HG02938 (cell line): ENCODE measurements around the gene CNDP1.
"Not testable (repeated sequence)": the region's sequence is repeated elsewhere in the genome, so short reads cannot be mapped to it uniquely, and the experiment has no call there.

ENCODE experiments used
- ATAC-seq: cut with Tn5 transposase; IDR thresholded peaks from one replicate; pipeline ENCODE4 v1.9.1; 2021; ENCODE audit warnings: mild to moderate bottlenecking, moderate library complexity; ENCODE audit not compliant: unreplicated experiment

CNDP1 gene

DNA sequence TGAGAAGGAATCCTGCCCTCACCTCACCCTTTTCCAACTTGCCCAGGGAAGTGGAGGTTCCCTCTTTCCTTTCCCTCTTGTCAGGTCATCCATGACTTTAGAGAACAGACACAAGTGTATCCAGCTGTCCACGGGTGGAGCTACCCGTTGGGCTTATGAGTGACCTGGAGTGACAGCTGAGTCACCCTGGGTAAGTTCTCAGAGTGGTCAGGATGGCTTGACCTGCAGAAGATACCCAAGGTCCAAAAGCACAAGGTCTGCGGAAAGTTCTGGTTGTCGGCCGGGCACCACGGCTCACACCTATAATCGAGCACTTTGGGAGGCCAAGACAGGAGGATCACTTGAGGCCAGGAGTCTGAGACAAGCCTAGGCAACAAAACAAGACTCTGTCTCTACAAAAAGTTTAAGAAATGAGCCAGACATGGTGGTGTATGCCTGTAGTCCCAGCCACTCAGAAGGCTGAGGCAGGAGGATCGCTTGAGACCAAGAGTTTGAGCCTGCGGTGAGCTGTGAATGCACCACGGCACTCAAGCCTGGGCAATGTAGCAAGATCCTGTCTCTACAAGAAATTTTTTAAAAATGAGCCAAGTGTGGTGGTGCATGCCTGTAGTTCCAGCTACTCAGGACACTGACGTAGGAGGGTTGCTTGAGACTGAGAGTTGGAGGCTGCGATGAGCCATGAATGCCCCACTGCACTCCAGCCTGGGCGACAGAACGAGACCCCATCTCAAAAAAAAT, 14.0 kb upstream of the CNDP1 start:
- no peak for ATAC-seq

DNA sequence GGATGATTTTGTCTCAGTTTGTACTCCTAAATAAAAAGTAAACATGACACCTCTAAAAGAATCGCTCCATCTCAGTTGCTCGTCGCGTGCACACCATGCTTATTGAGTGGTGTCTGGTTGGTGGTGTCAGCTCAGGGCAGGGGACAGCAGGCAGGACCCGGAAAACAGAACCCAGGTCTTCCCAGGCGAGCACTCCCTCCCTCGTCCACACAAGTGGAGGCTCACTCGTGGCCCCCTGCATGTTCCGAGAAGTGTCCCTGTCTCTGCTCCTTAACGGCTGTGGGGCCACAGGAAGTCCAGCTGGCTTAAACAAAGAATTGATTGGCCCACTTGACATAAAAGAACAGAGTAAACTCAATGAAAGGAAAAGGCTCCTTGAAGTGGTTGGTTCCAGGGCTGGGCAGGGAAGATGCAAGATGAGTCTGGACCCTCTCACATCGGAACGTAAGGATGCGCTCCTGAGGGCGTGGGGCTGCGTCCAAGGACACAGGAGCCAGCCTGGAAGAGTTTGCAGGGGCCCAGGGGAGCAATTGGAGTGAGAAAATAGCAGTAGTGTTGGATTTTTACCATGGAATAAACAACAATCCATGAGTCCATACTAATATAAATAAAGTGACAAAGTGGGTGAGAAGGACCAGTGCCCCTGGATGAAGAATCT, 13.1 kb upstream of the CNDP1 start:
- ATAC-seq: no peak

DNA sequence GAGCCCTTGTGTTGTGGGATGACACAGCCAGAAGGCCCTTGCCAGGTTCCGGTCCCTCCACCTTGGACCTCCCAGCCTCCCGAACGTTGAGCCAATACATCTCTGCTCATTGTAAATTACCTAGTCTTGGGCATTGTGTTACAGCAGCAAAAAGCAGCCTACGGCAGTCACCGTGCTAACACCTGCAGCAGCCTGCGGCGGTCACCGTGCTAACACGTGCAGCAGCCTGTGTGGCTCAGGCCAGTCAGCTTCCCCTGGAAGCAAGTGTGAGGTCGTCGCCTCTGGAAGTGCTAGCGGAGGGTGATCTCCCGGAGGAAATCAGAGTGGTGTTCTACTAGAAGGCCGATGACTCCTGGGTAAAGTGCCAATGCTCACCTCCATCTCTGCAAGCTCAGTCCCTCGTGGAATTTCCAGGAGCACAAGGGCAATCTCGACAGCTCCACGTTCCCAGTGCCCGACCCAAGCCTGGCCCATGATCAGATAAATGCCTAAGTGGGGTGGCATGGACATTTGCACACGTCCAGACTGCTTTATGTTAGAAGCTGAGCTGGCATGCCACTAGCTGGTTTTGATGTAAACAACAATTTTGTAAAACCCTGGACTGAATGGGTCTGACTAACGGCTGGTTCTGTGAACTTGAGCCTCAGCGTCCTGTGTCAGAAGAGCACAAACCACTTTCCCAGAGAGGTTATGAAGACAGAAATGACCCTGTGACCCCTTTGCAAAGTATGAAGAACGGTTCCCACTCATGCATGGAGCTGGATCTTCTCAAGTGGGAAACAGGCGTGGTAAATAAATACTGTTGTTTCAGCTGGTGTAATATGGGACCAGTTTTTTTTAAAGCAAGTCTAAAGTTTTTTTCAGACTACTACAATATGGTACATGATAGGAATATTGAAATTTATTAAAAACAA, 11.4 kb upstream of the CNDP1 start:
- no peak for ATAC-seq

DNA sequence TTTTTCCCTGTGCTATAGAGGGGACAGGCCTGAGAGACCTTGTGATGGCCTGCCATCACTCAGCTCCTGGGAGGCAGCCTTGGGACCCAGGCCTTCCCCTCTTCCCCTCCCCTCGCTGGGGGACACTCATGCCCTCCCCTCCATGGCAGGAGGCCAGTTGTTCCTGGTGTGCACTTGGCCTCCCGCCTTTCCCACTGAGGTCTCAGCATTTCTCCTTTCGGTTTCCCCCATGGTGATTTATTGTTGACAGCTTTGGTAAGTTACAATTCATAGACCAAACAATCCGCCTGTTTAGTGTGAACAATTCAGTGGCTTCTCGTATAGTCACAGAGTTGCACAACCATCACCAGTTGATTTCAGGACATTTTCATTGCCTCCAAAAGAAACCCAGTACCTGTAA, 10.2 kb upstream of the CNDP1 start:
- no peak for ATAC-seq

DNA sequence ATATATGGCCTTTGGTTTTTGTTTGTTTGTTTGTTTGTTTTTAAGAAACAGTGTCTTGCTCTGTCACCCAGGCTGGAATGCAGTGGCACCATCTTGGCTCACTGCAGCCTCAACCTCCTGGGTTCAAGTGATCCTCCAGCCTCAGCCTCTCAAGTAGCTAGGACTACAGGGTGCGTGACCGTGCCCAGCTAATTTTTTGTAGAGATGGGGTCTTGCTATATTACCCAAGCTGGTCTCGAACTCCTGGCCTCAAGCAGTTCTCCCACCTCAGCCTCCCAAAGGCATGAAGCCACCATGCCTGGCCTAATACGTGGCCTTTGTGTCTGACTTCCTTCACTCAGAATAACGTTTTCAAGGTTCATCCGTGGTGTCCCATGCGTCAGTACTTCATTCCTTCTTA, 9.4 kb upstream of the CNDP1 start:
- ATAC-seq: not testable (repeated sequence)

DNA sequence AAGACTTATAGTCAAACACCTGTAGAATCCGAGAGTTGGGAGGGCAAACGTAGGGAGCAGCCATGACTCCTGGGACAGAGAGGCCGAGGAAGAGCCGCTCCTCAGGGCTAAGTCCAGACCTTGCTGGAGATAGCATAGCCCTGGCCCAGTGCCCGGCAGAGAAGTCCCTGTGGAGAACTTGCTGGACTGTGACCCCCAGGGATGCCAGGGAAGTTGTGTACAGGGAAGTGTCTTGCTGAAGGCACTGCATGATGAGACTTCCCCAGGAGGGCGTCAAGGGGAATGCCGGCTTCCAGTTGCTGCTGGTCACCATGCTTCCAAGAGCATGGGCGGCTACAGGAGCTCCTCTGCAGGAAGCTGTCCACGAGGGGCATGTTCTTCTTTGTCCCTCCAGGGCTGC, 8.6 kb upstream of the CNDP1 start:
- ATAC-seq: no peak

DNA sequence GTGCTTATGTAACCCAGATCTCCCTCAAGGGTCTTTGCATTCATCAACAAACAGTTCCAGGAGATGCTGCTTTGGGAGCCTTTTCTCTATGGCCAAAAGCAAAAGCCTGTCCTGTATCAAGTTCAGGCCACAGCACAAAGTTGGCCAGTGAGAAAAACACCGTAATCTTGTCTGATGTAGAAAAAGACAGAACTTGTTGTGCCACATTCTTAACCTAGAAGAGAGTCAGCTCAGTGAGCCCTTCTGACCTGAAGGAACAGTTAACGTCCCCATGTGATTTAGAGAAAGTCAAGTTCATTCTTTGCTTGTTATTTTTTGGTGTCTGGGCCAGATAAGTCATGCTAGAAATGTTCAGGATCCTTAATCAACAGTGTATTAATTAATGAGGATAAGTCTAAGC, 7.8 kb upstream of the CNDP1 start:
- no peak for ATAC-seq

DNA sequence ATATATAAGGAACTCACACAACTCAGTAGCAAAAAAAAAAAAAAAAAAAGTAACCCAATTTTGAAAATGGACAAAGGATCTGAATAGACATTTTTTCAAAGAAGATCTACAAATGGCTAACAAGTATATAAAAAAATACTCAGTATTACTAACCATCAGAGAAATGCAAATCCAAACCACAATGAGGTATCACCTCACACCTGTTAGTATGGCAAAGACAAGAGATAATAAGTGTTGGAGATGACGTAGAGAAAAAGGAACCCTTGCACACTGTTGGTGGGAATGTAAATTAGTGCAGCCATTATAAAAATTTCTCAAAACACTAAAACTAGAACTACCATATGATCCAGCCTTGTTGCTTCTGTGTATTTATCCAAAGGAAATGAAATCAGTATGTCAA, 5.8 kb upstream of the CNDP1 start:
- peak; percentile 70 for ATAC-seq

DNA sequence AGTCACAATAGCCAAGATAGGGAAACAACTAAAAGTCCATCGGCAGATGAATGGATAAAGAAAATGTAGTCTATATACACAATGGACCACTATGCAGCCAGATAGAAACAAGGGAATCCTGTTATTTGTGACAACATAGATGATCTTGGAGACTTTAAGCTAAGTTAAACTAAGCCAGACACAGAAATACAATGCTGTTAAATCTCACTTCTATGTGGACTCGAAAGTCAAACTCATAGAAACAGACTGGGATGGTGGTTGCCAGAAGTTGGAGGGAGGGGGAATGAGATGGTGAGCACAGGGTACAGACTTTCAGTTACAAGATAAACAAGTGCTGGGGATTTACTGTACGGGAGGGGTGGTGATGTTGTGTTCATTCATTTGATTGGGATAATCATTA, 5.4 kb upstream of the CNDP1 start:
- ATAC-seq: no peak

DNA sequence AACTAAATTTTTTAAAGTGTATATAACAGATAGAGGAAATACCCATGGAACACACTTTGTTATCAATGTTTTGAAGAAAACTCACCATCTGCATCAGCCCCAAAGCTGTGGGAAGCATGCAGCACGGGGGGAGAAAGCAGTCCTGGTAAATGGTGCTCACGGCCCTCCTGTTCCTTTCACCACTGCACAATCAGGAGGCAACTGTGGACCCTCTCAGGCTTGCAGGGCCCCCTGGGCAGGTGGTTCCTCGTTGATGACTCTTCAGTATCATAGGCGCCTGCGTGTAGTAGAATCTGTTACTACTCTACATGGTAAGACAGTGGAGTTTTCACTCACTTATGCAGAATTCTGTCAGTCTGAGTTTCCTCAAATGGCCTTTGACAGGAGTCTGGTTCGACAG, 4.9 kb upstream of the CNDP1 start:
- ATAC-seq: no peak

DNA sequence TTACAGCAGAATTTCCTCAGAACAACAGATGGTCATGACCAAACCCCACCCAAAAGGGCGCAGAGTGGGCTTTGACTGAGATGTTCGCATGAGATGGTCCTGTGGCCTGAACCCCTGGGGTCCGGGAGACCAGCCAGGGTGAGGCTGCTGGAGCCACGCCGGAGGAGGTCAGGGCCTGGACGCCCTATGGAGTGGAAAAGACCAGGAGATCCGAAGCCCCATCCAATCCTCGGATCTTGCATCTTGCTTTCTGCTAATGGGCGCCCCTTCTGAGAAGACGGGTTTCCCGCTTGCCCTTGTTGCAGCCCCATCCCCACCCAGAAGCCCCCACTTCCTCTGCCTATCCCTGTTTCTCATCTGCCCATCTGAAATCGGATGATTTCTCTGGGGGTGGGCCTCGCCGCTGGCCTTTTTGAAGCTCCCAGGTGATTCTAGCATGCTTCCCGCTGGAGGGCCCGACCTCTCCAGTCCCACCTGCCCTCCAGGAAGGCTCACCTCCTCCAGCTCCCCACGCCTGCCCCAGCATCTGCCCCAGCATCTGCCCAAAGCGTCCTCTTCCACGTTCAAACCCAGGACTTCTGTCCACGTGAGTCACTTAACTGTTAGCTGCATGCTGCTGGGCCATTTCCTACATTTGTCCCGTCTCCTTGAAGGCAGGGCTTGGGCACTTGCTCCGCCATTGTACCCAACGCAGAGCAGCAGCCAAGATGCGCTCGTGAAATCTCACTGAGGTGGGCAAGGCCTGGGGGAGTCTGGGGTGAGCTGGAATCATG, 4.3 kb upstream of the CNDP1 start:
- ATAC-seq: no peak

DNA sequence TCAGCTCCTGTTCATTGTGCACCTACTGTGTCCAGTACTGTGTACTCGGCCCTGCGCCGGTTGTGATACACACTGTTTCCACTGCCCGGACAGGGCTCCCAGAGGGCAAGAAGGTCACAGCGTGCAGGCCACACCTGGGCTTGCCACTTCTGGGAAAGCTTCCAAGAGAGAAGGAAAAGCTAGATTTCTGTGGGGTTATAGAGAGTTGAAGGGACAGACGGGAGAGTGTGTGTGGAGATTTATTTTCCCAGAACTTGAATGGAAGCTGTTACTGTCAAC, 3.8 kb upstream of the CNDP1 start:
- ATAC-seq: no peak

DNA sequence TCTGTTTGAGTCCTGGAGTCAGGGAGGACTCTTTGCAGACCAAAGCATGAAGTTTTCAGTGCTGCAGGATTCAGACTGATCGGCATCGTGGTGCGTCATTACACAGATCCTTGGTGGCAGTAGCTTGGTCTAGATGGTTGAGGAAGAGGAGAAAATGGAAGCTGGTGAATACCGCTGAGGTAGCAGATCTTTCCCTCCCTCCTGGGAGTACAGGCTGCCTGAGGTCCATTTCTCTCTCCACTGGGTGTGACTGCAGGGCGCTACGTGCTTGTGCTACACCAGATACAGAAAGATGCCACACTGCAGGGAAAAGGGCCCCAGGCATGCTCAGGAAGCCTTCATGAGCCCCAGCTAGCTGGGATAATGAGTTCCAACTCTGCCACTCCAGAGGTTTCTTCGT, 3.3 kb upstream of the CNDP1 start:
- ATAC-seq: no peak

DNA sequence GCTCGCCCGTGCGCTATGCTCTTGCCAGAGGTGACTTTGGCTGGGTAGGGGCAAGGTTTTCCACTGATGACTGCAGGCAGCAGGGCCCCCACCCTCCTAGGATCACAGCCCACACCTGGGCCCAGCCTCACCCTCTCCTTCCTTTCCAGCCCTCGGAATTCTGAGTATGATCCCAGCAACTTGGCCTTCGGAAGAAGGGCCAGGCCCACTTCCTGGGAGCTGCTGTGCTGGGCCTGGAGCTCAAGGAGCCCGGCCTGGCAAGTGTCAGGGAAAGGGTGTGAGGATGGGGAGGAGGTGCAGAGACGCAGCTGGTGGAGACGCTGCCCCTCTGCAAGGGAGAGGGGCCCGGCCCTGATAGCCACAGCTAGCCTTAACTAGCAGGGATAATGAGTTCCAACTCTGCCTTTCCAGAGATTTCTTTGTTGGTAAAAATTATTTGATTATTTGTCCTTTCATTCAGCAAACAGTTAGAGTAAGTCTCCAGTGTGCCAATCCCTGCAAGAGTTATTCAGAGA, 1.7 kb upstream of the CNDP1 start:
- ATAC-seq: no peak

DNA sequence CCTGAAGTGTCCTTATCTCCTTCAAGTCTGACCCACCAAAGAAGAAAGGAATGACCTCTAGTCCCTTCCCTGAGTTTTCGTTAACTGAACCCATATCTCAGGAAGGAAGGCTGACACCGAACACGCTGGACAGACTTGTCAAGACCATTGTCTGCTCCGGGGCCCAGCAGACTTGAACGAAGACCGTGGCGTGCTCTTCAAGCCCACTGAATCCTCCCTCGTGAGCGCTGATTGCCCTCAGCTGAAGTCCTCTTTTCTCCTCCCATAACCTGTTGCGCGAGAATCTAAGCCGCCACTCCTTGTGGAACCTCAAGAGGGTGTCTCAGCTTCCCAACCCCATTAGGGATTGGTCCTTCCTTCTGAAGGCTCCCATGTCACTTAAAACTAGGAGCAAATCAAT, 634 bp upstream of the CNDP1 start:
- no peak for ATAC-seq

DNA sequence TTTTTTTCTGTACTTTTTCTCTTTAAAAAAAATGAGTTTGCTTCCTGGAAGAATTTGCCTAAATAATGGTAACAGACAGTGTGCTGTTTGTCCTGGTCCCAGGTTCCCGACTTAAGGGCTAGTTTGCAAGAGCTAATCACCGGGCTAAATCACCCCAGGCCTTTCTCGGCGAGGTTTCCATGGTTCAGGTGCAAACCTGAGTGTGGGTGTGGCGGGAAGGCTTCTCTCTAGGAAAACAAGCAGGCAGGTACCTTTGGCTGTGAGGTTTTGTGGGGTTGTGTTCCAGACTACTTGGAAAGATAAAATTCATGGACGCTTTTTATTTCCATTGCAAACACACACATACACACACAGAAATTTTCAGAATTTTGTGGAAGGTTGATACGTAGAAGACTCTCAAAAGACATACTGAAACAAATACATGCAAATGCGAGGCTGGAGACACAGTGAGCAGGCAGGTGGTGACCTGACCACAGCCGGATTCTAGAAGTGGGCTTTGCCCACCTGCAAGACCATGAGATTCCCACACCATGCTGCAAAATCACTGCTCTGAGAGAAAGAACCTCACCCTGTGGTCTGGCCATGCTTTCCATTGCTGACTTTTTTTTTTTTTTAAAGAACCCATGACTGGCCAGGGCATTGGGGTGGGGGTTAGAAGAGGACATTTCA, 815 bp downstream of the CNDP1 start:
- no peak for ATAC-seq

DNA sequence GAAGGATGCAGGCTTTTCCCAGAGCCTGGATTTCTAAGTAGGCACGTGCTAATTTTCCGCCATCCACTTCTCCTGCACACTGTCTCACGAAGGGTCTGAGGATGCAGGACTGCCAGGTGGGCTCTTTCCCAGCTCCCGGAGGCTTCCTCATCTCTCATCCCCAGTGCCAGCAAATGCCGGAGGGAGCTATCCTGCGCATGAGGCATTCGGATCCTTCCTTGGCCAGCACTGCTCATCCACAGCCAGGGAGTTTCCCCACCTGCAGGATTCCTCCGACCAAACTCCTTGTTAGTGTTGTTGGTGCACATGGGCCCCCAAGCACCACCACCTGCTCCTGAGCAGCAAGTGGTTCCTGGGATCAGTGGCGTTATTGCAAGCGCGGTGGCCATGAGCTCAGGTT, 5.0 kb downstream of the CNDP1 start:
- no peak for ATAC-seq

DNA sequence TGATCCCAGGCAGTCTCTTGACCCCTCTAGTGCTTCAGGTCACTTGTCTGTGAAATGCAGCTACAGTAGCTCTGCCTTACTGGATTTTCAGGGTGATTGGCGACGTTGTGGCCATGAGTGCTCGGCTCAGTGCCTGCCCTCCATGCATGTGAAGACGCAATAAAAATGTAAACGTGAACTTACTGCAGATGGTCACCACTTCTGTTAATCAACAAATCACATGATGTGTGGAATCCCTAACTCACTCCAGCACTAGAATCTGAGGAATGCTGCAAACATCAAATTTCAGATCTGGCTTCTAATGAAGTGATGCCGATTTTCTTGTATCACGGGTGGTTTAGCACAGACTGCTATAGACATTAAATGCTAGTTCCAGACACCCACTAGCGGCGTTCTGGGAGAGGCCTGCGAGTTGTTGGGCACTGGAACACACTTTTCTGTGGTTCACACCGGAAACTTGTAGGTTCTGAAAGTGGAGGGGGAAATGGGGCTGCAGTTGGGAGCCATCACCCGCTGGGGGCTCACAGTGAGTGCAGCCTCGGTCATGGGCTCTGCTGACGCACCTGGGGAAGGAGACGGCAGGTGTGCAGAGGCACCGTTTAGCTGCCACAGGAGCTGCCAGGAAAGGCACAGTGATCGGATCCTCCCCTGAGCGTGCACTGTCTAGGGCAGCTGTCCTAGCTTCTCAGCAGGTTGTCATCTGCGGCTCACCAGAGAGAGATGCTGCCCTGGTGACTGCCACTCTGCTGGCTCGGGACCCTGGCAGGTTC, 6.5 kb downstream of the CNDP1 start:
- ATAC-seq: no peak

DNA sequence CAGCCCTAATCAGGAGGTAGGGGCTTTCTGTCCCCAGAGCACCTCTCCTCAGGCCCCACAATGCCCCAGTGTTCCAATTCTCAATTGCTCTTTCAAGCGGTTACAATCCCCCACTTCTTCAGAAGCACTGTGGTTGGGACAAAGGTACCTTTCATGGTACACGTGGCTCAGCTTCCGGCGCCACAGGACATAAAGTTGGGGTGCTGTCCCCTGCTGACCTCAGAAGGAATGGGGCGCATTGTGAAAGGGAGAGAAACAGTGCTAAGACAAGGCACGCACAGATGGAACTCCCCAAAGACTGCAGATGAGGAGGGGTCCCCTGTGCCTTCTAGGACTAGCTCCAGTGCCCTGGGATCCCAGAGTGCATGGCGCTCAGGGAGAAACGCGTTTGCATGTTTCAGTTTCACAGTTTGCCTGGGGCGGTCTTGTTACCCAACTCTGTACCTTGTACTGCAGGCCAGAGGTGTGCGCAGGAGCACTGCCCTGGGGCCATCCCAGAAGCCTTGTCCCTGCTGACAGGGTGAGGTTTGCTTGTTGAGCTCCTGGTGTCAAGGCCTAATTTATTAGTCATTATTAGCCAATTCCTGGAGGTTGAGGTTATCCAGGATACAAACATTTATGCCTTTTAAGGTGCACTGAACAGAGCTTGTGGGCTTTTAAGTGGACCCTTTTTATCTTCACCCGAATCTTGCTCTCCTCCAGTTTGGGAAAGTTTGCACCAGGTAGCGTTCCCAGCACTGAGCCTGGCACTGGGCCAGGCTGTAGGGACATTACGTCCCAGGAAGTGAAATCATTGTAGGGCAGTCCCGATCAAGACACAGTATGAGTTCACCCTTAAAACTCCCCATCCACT, 7.6 kb downstream of the CNDP1 start:
- no peak for ATAC-seq
